ENCODE results near the gene NME1.

The NME1 gene

GRCh38 chr17:51189162-51189561, 35.8 kb downstream of the NME1 start:
- Histone ChIP-seq H3K36me3 (peaks cover 92% of the 10 kb centered on the region), H3K27me3 (no peaks in the 10 kb centered on the region), H3K9me3 (no peaks in the 10 kb centered on the region), H3K4me3 (ENCODE audit: low read depth in 1 of 2, low read length in 1 of 2) (no peak overlapping the region), H3K27ac (no peak overlapping the region), H3K4me1 (ENCODE audit: control insufficient read depth in 1 of 2, insufficient read depth in 1 of 2, low read depth in 1 of 2, low read length in 1 of 2) (no peaks in the 10 kb centered on the region)
- TF ChIP-seq CTCF (IDR thresholded peaks at IDR 0.05), result no peak

GRCh38 chr17:51189628-51190027, 36.3 kb downstream of the NME1 start:
- Histone ChIP-seq H3K4me1 (ENCODE audit: control insufficient read depth in 1 of 2, insufficient read depth in 1 of 2, low read depth in 1 of 2, low read length in 1 of 2) (no peaks in the 10 kb centered on the region), H3K4me3 (ENCODE audit: low read depth in 1 of 2, low read length in 1 of 2) (no peak overlapping the region), H3K36me3 (peaks cover 89% of the 10 kb centered on the region), H3K27me3 (no peaks in the 10 kb centered on the region), H3K27ac (no peak overlapping the region), H3K9me3 (no peaks in the 10 kb centered on the region)
- TF ChIP-seq CTCF (IDR thresholded peaks at IDR 0.05), result no peak

DNA sequence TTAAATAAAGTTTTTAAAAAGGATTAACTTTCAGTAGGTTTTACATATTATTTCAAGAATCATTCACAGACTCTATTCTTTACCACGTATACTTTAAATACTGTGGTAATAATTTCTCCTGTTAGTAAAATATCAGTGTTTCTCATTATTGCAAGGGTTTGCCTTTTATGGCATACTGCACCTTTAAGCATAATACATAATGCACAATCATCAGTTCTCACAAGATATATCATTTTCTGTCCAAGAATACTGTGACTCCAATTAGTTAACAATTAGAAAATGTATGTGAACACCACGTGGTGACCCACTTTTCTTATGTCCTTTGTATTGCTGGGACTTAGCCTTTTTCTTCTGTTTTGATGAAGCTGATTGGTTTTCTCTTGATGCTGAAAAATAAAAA, 38.5 kb downstream of the NME1 start:
- Histone ChIP-seq H3K4me1 (ENCODE audit: control insufficient read depth in 1 of 2, insufficient read depth in 1 of 2, low read depth in 1 of 2, low read length in 1 of 2) (no peaks in the 10 kb centered on the region), H3K4me3 (ENCODE audit: low read depth in 1 of 2, low read length in 1 of 2) (no peak overlapping the region), H3K9me3 (no peaks in the 10 kb centered on the region), H3K27ac (no peak overlapping the region), H3K36me3 (peaks cover 90% of the 10 kb centered on the region), H3K27me3 (no peaks in the 10 kb centered on the region)
- TF ChIP-seq CTCF (IDR thresholded peaks at IDR 0.05), result no peak

DNA sequence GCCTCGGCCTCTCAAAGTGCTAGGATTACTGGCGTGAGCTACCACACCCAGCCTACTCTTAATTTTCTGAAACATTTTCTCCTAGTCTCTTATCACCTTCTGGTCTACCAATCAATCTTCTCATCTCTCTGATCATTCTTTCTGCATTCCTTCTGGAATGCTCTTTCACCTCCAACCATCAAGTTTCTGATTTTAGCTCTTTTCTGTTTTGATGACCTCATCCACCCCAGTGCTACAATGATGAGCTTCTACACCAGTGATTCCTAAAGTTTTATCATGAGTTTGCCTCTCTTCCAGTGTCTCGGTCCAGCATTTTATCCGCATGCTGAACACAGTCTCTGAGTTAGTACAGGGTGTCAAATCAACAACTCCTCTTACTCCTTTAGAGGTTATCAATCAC, 44.4 kb downstream of the NME1 start:
- Histone ChIP-seq H3K27me3 (no peaks in the 10 kb centered on the region), H3K9me3 (no peaks in the 10 kb centered on the region), H3K4me1 (ENCODE audit: control insufficient read depth in 1 of 2, insufficient read depth in 1 of 2, low read depth in 1 of 2, low read length in 1 of 2) (no peaks in the 10 kb centered on the region), H3K4me3 (ENCODE audit: low read depth in 1 of 2, low read length in 1 of 2) (no peak overlapping the region), H3K36me3 (peaks cover 91% of the 10 kb centered on the region), H3K27ac (no peak overlapping the region)
- TF ChIP-seq CTCF (IDR thresholded peaks at IDR 0.05), result no peak

GRCh38 chr17:51200295-51200694, 46.9 kb downstream of the NME1 start:
- no peak for TF ChIP-seq CTCF (IDR thresholded peaks at IDR 0.05)
- peaks cover 91% of the 10 kb centered on the region for H3K36me3 ChIP-seq
- no peak overlapping the region for H3K4me3 ChIP-seq (ENCODE audit: low read depth in 1 of 2, low read length in 1 of 2)
- H3K9me3 ChIP-seq, result no peaks in the 10 kb centered on the region
- H3K27me3 ChIP-seq, result no peaks in the 10 kb centered on the region
- no peak overlapping the region for H3K27ac ChIP-seq
- H3K4me1 ChIP-seq (ENCODE audit: control insufficient read depth in 1 of 2, insufficient read depth in 1 of 2, low read depth in 1 of 2, low read length in 1 of 2), result no peaks in the 10 kb centered on the region

DNA sequence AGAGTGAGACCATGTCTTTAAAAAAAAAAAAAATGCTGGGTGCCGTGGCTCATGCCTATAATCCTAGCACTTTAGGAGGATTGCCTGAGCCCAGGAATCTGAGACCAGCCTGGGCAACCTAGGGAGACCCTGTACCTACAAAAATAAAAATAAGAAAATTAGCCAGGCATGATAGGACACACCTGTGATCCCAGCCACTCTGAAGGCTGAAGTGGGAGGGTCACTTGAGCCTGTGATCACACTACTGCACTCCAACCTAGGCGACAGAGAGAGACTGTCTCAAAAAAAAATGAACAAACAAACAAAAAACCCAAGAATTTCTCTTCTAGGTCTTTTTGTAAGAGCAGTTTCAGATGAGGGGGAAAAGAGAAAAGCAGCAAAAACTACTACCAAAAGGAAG, 47.5 kb downstream of the NME1 start:
- no peaks in the 10 kb centered on the region for H3K27me3 ChIP-seq
- peaks cover 91% of the 10 kb centered on the region for H3K36me3 ChIP-seq
- H3K4me1 ChIP-seq (ENCODE audit: control insufficient read depth in 1 of 2, insufficient read depth in 1 of 2, low read depth in 1 of 2, low read length in 1 of 2), result no peaks in the 10 kb centered on the region
- no peak overlapping the region for H3K27ac ChIP-seq
- no peak overlapping the region for H3K4me3 ChIP-seq (ENCODE audit: low read depth in 1 of 2, low read length in 1 of 2)
- no peaks in the 10 kb centered on the region for H3K9me3 ChIP-seq
- no peak for TF ChIP-seq CTCF (IDR thresholded peaks at IDR 0.05)

All from neutrophil (primary cell).